Small intestine (tissue), 7 donors: Measurements from ENCODE around the gene ADAT3. TPM values are rescaled to one million over a fixed set of nuclear protein-coding genes. Genes with fewer than 3 reads are reported as not detected.

Experiments
- DNase-seq, 2 donors: peaks; one replicate each; pipeline versions ENCODE4 v3.0.0 to v3.0.0-alpha.2; 2013
- FAIRE-seq: peaks from 2 replicates; lab custom pipeline; 2012; peaks lifted over from hg19 to GRCh38; lab: Jason Lieb, UNC
- H3K27ac ChIP-seq, 3 donors: one replicate each; pipeline ENCODE4 v1.5.1; 2013; ENCODE audit warnings: low read length in 2 of 3, mild to moderate bottlenecking in 2 of 3, control low read depth in 1 of 3, inconsistent platforms in 1 of 3, low read depth in 1 of 3, moderate library complexity in 1 of 3
- H3K27me3 ChIP-seq, 3 donors: one replicate each; pipeline ENCODE4 v1.6.1; 2013; ENCODE audit warnings: low read length in 3 of 3, inconsistent platforms in 1 of 3; ENCODE audit not compliant: control insufficient read depth in 3 of 3, insufficient read depth in 3 of 3
- H3K36me3 ChIP-seq, 3 donors: one replicate each; pipeline ENCODE4 v1.6.1; 2013; ENCODE audit warnings: low read length in 3 of 3, inconsistent platforms in 1 of 3, low read depth in 1 of 3, mild to moderate bottlenecking in 1 of 3, moderate library complexity in 1 of 3; ENCODE audit not compliant: control insufficient read depth in 3 of 3, insufficient read depth in 2 of 3
- H3K4me1 ChIP-seq, 3 donors: one replicate each; pipeline ENCODE4 v1.6.1; 2013; ENCODE audit warnings: low read length in 2 of 3, inconsistent platforms in 1 of 3, low read depth in 1 of 3, mild to moderate bottlenecking in 1 of 3, moderate library complexity in 1 of 3; ENCODE audit not compliant: control insufficient read depth in 3 of 3, insufficient read depth in 2 of 3
- H3K4me3 ChIP-seq, 3 donors: one replicate each; pipeline ENCODE4 v1.5.1; 2013; ENCODE audit warnings: low read length in 3 of 3, control low read depth in 1 of 3, inconsistent platforms in 1 of 3, low read depth in 1 of 3, mild to moderate bottlenecking in 1 of 3, moderate library complexity in 1 of 3
- H3K9me3 ChIP-seq, 2 donors: one replicate each; pipeline ENCODE4 v1.6.1; 2013; ENCODE audit warnings: low read depth in 1 of 2, low read length in 1 of 2; ENCODE audit not compliant: control insufficient read depth in 2 of 2, insufficient read depth in 1 of 2
- WGBS, 3 donors: extraction: QIAGEN DNeasy Blood & Tissue Kit; methylation state at CpG; one replicate each; pipeline ENCODE4 v1.1.7; 2013; 5-methylcytosine and 5-hydroxymethylcytosine counted together
- polyA plus RNA-seq, 4 donors: library from polyadenylated mRNA; stranded (reverse) in 3 of 4; unstranded in 1 of 4; fragments of 200-250 nt in 3 of 4; fragments of 120-200 nt in 1 of 4; gene quantifications; one replicate each; pipeline versions ENCODE4 v1.2.1 to v1.2.3, GENCODE V29; 2013
- donor health status: healthy with polysubstance abuse.
- donor health status: control.
- donor health status: control.
- donor health status: Bipolar disorder and iron deficiency.
- donor health status: healthy.

The ADAT3 gene
- polyA plus RNA-seq, 4 donors: 4.7 to 38.1 (median 23.1) TPM

- DNase-seq (no peak), FAIRE-seq (no peak)
- Histone ChIP-seq H3K27me3 (no peaks in the 10 kb centered on the region), H3K4me1 (peaks cover 3 to 22% (median 3%) of the 10 kb centered on the region in 3 donors), H3K4me3 (peak overlapping the region in 1 of 3 donors; percentile 61), H3K9me3 (peaks cover 0 to 4% of the 10 kb centered on the region in 2 donors), H3K36me3 (peaks cover 0 to 65% (median 9%) of the 10 kb centered on the region in 3 donors), H3K27ac (no peak overlapping the region)
- WGBS, 3 donors: 61 to 74% (median 73%) methylated on average over 9 to 10 of the region's 10 CpGs
Measured at GRCh38 chr19:1909761-1910080, 4.5 kb downstream of the ADAT3 start.

GRCh38 chr19:1910177-1910576, 5.0 kb downstream of the ADAT3 start:
- no peak for DNase-seq
- no peak for FAIRE-seq
- 91 to 98% (median 96%) methylated on average over 10 of the region's 10 CpGs for WGBS, 3 donors
- Histone ChIP-seq H3K27ac (no peak overlapping the region), H3K27me3 (no peaks in the 10 kb centered on the region), H3K4me1 (peaks cover 3 to 19% (median 3%) of the 10 kb centered on the region in 3 donors), H3K4me3 (peak overlapping the region in 1 of 3 donors; percentile 61), H3K9me3 (peaks cover 0 to 4% of the 10 kb centered on the region in 2 donors), H3K36me3 (peaks cover 0 to 69% (median 9%) of the 10 kb centered on the region in 3 donors)

- H3K27me3 ChIP-seq: no peaks in the 10 kb centered on the region
- H3K4me3 ChIP-seq: no peak overlapping the region
- FAIRE-seq (no peak), DNase-seq (no peak)
- H3K9me3 ChIP-seq: peaks cover 0 to 4% of the 10 kb centered on the region in 2 donors
- H3K36me3 ChIP-seq: peaks cover 0 to 69% (median 9%) of the 10 kb centered on the region in 3 donors
- H3K4me1 ChIP-seq: peaks cover 3 to 14% (median 3%) of the 10 kb centered on the region in 3 donors
- 84 to 92% (median 90%) methylated on average over 13 of the region's 13 CpGs for WGBS, 3 donors
- peak overlapping the region in 1 of 3 donors; percentile 39 for H3K27ac ChIP-seq
Measured at GRCh38 chr19:1911098-1911497, 5.9 kb downstream of the ADAT3 start.

- peaks cover 0 to 4% of the 10 kb centered on the region in 2 donors for H3K9me3 ChIP-seq
- peak in 1 of 2 donors; percentile 66 for DNase-seq
- H3K4me3 ChIP-seq: no peak overlapping the region
- H3K27me3 ChIP-seq: no peaks in the 10 kb centered on the region
- peaks cover 0 to 74% (median 9%) of the 10 kb centered on the region in 3 donors for H3K36me3 ChIP-seq
- no peak for FAIRE-seq
- WGBS, 3 donors: 54 to 82% (median 65%) methylated on average over 31 to 37 of the region's 37 CpGs
- H3K4me1 ChIP-seq: peaks cover 3 to 13% (median 3%) of the 10 kb centered on the region in 3 donors
- no peak overlapping the region for H3K27ac ChIP-seq
Measured at GRCh38 chr19:1911995-1912394, 6.8 kb downstream of the ADAT3 start.

- no peak for FAIRE-seq
- peaks cover 3 to 75% (median 9%) of the 10 kb centered on the region in 3 donors for H3K36me3 ChIP-seq
Measured at GRCh38 chr19:1912760-1913505, 7.7 kb downstream of the ADAT3 start.

GRCh38 chr19:1913781-1914577, 8.8 kb downstream of the ADAT3 start:
- no peaks in the 10 kb centered on the region for H3K27me3 ChIP-seq
- H3K4me1 ChIP-seq: peaks cover 0 to 3% (median 2%) of the 10 kb centered on the region in 3 donors
- no peak overlapping the region for H3K27ac ChIP-seq
- peaks cover 3 to 77% (median 9%) of the 10 kb centered on the region in 3 donors for H3K36me3 ChIP-seq
- H3K4me3 ChIP-seq: no peak overlapping the region
- peaks cover 0 to 4% of the 10 kb centered on the region in 2 donors for H3K9me3 ChIP-seq
- no peak for DNase-seq
- 80 to 87% (median 84%) methylated on average over 20 to 23 of the region's 23 CpGs for WGBS, 3 donors
- FAIRE-seq: no peak

More at GRCh38 chr19:1912760-1913505, 7.7 kb downstream of the ADAT3 start:
- Histone ChIP-seq H3K4me1 (peaks cover 3% of the 10 kb centered on the region in 3 donors), H3K4me3 (no peak overlapping the region), H3K9me3 (peaks cover 0 to 4% of the 10 kb centered on the region in 2 donors), H3K27ac (no peak overlapping the region), H3K27me3 (no peaks in the 10 kb centered on the region)
- no peak for DNase-seq
- WGBS, 3 donors: 97 to 98% (median 98%) methylated on average over 75 to 77 of the region's 77 CpGs

GRCh38 chr19:1914826-1915341, 9.7 kb downstream of the ADAT3 start:
- DNase-seq: no peak
- Histone ChIP-seq H3K36me3 (peaks cover 3 to 75% (median 9%) of the 10 kb centered on the region in 3 donors), H3K9me3 (peaks cover 0 to 1% of the 10 kb centered on the region in 2 donors), H3K27me3 (no peaks in the 10 kb centered on the region), H3K4me1 (no peaks in the 10 kb centered on the region), H3K27ac (no peak overlapping the region), H3K4me3 (no peak overlapping the region)
- FAIRE-seq: no peak
- 79 to 91% (median 84%) methylated on average over 22 to 23 of the region's 23 CpGs for WGBS, 3 donors

- Histone ChIP-seq H3K27ac (no peak overlapping the region), H3K36me3 (peaks cover 3 to 86% (median 13%) of the 10 kb centered on the region in 3 donors), H3K4me1 (no peaks in the 10 kb centered on the region), H3K27me3 (no peaks in the 10 kb centered on the region), H3K9me3 (no peaks in the 10 kb centered on the region), H3K4me3 (no peak overlapping the region)
- DNase-seq (no peak), FAIRE-seq (no peak)
- WGBS, 3 donors: 83 to 92% (median 88%) methylated on average over 17 of the region's 17 CpGs
Measured at GRCh38 chr19:1917146-1917545, 11.9 kb downstream of the ADAT3 start.
